GM12874 (cell line): ENCODE data around the gene PLAAT3.
A peak's percentile ranks its signal among the peaks of the same experiment; 100 is the strongest.

Experiments used
- CTCF ChIP-seq: IDR thresholded peaks from 2 replicates; pipeline ENCODE4 v1.5.1; 2011; ENCODE audit warnings: low read depth, mild to moderate bottlenecking, control low read depth, low read length, moderate library complexity; ENCODE audit not compliant: insufficient read depth

PLAAT3 gene

GRCh38 chr11:63608353-63609345 lies 5.6 kb downstream of the PLAAT3 start:
- no peak for TF ChIP-seq CTCF

GRCh38 chr11:63603180-63603518 lies 11.1 kb downstream of the PLAAT3 start:
- TF ChIP-seq CTCF: no peak

- TF ChIP-seq CTCF: no peak
Measured at GRCh38 chr11:63599211-63600122, 14.8 kb downstream of the PLAAT3 start.

- TF ChIP-seq CTCF: no peak
Measured at GRCh38 chr11:63598556-63598955, 15.7 kb downstream of the PLAAT3 start.

GRCh38 chr11:63595296-63595695 lies 18.9 kb downstream of the PLAAT3 start:
- TF ChIP-seq CTCF: no peak

- TF ChIP-seq CTCF: peak; percentile 84
Measured at GRCh38 chr11:63592975-63593395, 21.2 kb downstream of the PLAAT3 start.
